HG03103 (cell line): ENCODE results near the gene SNRPA1.

Experiments
- ATAC-seq: cut with Tn5 transposase; IDR thresholded peaks from one replicate; pipeline ENCODE4 v1.9.1; 2021; ENCODE audit warnings: low read depth; ENCODE audit not compliant: unreplicated experiment

SNRPA1 gene

DNA sequence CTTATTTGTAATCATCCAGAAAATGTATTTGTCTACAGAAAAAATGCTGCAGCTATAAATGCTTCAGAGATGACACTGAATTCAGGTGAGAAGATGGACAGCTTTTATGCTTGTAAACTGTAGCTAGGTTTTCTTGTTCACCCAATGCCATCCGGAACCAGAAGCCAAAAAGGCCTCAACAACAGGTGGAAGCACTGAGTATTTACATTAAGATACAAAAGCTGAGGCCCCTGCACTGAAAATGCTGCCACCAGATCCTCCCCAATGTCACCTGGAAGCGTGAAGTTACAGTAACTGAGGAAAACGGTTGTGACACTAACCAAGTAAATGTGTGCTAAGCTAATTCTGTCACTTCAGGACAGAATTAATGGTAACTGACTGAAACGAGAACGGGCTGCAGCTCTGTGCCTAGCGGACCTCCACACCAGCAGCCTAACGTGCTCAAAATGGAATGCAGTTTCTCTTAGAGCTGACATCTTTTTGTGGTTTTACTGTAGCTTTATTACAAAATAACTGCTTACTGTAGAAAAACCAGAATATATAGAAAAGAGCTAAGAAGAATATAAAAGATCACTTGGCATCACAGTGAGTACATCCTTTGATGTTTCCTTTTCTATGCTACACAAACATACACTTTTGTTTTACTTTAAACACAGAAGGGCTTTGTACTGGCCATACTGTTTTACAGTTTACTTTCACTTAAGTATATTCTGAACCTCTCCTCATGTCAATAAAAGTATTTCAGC lies 50.8 kb downstream of the SNRPA1 start:
- no peak for ATAC-seq

DNA sequence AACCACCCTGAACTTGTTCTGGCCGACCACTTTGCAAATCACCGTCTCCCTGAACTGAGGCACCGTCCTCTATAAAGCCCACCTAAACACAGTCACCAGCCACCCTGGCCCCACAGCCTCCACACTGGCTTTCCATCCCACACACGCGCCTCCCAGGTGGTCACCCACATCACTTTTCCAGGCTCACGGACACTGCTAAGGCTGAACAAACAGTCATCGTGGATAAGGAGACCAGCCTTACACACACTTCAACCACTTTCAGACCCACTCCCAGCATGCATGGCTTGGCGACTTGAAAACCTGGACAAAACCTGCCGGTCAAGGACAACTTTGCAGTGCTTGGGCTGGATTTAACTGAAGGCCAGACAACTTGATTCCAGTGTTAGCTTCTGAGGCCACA lies 51.6 kb downstream of the SNRPA1 start:
- no peak for ATAC-seq

DNA sequence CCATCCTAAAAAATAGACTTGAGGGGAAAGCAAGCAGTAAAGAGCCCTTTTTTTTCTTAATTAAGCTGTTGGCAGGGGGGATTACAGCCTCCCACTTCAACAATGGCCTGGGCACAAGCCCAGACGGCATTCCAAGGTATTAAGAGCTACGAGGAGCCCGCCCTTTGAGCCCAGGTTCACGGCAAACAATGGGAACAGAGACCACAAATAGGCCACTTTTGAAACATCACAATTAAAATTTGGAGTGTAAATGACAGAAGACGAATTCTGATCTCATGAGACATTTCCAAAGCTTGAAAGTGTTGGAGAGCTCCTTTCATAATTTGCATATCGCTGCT lies 52.1 kb downstream of the SNRPA1 start:
- no peak for ATAC-seq

DNA sequence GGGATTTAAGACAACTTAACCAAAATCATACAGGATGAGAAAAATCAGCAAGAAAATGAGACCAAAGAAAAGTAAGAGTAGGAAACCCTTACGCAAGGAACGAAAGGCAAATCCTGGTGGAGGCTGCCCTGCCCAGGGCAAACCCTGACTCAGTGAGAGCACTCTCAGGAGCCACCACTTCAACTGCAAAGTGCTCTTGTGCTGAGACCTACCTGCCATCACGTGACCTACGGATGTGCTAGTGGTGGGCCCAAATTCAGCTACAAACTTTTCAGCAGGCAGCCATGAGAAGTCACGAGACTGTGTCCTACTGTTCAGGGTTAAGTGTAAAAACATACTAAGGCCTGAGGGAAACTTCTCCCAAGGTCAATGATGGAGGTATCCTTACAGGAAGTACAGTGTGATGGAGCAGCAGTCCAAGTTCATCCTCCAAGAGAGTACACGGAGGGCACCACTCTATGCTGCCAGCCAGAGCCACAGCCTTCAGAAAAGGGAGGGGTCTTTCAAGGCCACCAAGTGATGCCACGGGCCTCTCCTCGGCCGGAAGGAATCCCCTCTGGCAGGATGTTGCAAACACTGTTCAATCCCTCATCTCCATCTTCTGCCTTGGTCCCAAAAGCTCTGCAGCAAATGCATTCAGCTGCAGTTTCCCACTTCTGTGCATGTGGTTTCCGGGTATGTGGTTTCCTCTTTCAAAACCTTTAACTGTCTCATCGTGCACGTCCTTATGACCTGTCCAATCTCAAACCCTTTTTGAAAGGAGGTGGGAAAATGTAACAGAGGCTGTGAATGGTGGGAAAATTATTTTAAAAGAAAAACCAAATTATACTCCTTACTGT lies 52.7 kb downstream of the SNRPA1 start:
- ATAC-seq, result peak; percentile 73

DNA sequence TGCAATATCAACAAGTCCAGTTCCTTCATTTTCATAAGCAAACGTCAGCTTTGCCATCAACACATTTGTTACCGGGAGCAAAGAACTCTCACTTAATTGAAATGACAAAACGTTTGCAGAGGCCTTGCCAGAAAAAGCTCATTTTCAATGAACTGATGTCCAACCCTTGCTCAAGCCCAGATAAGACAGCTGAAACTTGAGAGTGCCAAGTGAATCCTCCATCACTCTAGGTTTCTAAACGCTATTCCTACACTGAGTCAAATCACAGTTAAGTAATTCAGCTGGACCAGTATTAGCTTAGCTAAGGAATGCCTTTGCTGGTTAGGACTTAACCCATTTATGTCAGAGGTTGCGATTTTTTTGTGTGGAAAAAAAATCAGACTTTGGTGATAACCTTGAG lies 54.7 kb downstream of the SNRPA1 start:
- no peak for ATAC-seq

DNA sequence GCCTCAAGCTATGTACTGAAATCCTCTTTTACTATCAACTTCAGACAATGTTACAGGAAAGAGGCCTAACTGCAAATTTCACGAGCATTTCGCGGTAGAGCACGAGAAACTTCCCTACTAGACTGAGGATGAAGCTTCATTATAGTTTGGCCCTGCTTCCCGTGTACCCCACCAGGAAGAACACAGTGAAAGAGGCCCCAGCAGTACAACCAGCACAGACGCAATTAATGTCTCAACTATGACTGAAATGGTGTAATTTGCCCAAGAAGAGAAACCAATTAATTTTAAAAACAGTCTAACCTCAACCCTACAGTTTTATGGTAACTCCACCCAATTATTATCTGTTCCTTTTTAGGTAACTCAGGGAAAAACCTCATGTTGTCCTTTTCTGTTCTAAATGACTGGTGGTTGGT lies 55.3 kb downstream of the SNRPA1 start:
- ATAC-seq, result no peak

DNA sequence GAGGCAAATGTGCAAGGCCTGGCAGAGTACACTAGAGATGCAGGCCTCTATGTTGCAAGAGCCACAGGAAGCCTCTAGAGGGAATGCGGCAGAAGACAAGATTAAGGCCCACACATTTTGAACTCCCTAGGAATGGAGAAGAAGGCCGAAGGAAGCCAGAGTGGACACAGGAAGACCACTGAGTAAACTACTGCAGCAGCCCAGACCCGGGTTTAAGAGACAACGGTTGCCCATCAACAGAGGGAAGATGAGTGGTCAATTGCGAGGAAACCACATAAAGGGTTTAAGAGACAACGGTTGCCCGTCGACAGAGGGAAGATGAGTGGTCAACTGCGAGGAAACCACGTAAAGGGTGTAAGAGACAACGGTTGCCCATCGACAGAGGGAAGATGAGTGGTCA lies 57.8 kb downstream of the SNRPA1 start:
- no peak for ATAC-seq

DNA sequence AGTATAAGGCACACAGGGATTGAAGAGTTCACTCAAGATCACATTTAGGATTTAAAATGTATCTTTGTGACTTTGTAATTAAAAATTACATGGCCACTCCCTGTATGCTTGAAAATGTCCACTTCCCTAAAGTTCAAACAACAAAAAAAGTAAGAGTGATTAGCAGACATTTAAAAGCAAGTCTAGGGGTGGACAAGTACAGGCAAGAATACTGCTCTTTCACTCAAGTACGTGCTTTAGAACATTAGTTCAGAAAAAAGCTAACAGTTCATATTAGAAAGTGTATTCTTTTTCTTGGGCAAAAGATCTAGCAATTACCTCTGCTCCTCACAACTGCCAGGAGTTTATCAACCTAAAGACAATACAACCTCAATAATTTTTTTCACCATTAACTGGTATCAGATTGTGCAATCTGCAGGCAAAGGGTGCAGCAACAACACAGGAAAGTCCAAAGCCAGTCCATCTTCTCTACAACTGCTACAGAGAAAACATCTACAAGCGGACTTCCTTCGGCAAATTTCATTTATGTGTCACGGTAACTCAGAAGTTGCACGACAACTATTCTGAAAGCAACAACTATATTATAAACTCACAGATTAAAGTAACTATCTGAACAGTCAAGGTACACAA lies 61.3 kb downstream of the SNRPA1 start:
- ATAC-seq, result no peak

DNA sequence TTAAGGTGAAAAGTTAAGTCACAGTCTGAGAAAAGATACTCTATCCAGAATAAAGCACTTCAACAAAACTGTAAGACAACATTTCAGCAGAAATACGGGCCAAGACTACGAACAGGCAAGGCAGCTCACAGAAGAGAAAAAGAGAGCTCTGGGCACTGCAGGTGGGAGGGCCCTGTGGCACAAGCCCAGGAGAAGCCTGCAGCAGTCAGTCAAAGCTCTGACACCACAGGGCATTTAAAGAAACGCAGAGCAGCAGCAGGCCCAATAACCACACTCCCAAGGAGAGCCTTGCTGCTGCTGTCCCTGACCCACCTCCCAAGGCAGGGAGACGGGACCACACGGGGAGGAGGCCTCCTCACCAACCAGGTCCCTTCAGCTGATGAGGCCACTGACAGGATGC lies 62.4 kb downstream of the SNRPA1 start:
- ATAC-seq, result no peak
